PFSK-1 (cell line): ENCODE results near the gene CEACAM21.
A peak's percentile ranks its signal among the peaks of the same experiment; 100 is the strongest.

ENCODE experiments used
- POLR2AphosphoS5 ChIP-seq: IDR thresholded peaks from 2 replicates; pipeline ENCODE4 v1.6.1; 2012; ENCODE audit warnings: low read depth, mild to moderate bottlenecking, control low read depth, low read length, moderate library complexity
- REST ChIP-seq, 2 experiments: IDR thresholded peaks; 2 replicates each; pipeline versions ENCODE4 v1.6.1 to v1.8.0; 2011 to 2012; ENCODE audit warnings: low read depth in 2 of 2, low read length in 2 of 2, control low read depth in 1 of 2, inconsistent platforms in 1 of 2, mild to moderate bottlenecking in 1 of 2, moderate library complexity in 1 of 2; ENCODE audit not compliant: insufficient read depth in 1 of 2
- SIN3A ChIP-seq: IDR thresholded peaks from 2 replicates; pipeline ENCODE4 v1.6.1; 2012; ENCODE audit warnings: mild to moderate bottlenecking, low read length, moderate library complexity, borderline replicate concordance; ENCODE audit not compliant: insufficient read depth
- TAF1 ChIP-seq: IDR thresholded peaks from 2 replicates; pipeline ENCODE4 v1.6.1; 2012; ENCODE audit warnings: low read length, control low read depth, borderline replicate concordance; ENCODE audit not compliant: insufficient read depth

GRCh38 chr19:41564515-41565378 lies 11.2 kb upstream of the CEACAM21 start:
- TF ChIP-seq REST (IDR thresholded peaks at IDR 0.05; ENCODE audit: insufficient read depth in 1 of 2, low read depth in 2 of 2, low read length in 2 of 2), result peak in 1 of 2 experiments; percentile 63; a peak in 1 of 4 replicates
- no peak for TF ChIP-seq POLR2AphosphoS5
- no peak for TF ChIP-seq SIN3A
- TF ChIP-seq TAF1, result no peak
